ENCODE measurements around the gene MAOA. TPM values are rescaled to one million over a fixed set of nuclear protein-coding genes. Genes with fewer than 3 reads are reported as not detected.

The MAOA gene
- total RNA-seq, 1 experiment from 2014 or later: 6.3 TPM

DNA sequence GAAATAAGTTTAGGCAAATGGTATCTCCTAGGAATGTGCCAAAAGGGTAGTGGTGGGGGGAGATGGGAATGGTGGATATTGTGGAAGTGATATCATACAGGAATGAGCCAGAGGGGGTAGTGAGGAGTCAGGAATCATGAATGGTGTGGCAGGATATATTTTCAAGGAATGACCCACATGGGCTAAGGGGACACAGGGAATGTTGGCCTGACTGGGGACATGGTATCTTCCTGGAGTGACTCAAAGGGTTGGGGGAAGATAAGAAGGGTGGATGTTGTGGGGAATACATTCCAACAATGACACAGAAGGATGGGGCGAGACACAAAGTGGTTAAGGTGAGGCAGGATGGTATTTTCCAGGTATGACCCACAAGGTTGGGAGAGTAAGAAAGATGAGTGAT lies 60.6 kb downstream of the MAOA start:
- no peaks in the 10 kb centered on the region for H4K20me1 ChIP-seq (ENCODE audit: low read length)
- ChIA-PET CTCF (no interaction called here), POLR2A (ENCODE audit: unreplicated experiment) (no interaction called here)
- H3K27ac ChIP-seq (ENCODE audit: low read length): peak overlapping the region; percentile 56
- no peak for TF ChIP-seq EZH2 (IDR thresholded peaks at IDR 0.05; ENCODE audit: low read length, unreplicated experiment)
- TF ChIP-seq, protein P1, sequence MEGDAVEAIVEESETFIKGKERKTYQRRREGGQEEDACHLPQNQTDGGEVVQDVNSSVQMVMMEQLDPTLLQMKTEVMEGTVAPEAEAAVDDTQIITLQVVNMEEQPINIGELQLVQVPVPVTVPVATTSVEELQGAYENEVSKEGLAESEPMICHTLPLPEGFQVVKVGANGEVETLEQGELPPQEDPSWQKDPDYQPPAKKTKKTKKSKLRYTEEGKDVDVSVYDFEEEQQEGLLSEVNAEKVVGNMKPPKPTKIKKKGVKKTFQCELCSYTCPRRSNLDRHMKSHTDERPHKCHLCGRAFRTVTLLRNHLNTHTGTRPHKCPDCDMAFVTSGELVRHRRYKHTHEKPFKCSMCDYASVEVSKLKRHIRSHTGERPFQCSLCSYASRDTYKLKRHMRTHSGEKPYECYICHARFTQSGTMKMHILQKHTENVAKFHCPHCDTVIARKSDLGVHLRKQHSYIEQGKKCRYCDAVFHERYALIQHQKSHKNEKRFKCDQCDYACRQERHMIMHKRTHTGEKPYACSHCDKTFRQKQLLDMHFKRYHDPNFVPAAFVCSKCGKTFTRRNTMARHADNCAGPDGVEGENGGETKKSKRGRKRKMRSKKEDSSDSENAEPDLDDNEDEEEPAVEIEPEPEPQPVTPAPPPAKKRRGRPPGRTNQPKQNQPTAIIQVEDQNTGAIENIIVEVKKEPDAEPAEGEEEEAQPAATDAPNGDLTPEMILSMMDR (conservative IDR thresholded peaks at IDR 0.05; ENCODE audit: low read depth, low read length): no peak
- no peak for TF ChIP-seq EZH2phosphoT487 (IDR thresholded peaks at IDR 0.05; ENCODE audit: borderline replicate concordance, low read length)
- peak; percentile 52 for DNase-seq
- no peaks in the 10 kb centered on the region for H3K9me2 ChIP-seq (replicated peaks; ENCODE audit: low read length)
- no peaks in the 10 kb centered on the region for H3K36me3 ChIP-seq (ENCODE audit: low read depth, low read length)
- H3K9ac ChIP-seq (ENCODE audit: low read length): no peak overlapping the region
- H3K79me2 ChIP-seq (ENCODE audit: low read length): no peaks in the 10 kb centered on the region
- H3F3A ChIP-seq (ENCODE audit: low read length, unreplicated experiment): no peaks in the 10 kb centered on the region
- H3K4me1 ChIP-seq (ENCODE audit: insufficient read depth, low read length): no peaks in the 10 kb centered on the region; the same call in 1 of the 2 replicates
- no peaks in the 10 kb centered on the region for H3K27me3 ChIP-seq (ENCODE audit: low read length)
- H3K4me2 ChIP-seq (ENCODE audit: low read length): no peak overlapping the region
- intact Hi-C loops (cut with micrococcal nuclease): no loop called here
- H2AFZ ChIP-seq (ENCODE audit: low read length): no peak overlapping the region
- no peak for ATAC-seq
- H3K4me3 ChIP-seq (ENCODE audit: low read length): no peak overlapping the region
- BruUV-seq (replicated peaks): no TSS peak
- no peaks in the 10 kb centered on the region for H3K9me3 ChIP-seq (ENCODE audit: low read length)

DNA sequence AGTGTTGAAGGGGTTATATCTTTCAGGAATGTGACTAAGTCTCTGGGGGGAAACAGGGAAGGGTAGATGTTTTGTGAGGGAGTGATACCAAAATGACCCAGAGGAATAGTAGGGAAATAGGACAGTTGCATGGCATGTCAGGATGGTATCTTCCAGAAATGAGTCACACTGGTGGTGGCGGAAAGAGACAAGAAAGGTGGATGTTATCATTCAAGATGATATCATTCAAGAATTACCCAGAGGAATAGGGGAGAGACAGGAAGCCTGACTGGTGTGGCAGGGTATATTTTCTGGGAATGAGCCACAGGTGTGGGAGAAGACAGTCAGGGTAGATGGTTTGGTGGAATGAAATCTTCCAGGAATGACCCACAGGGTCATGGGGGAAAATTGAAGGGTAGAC lies 61.1 kb downstream of the MAOA start:
- Histone ChIP-seq H3F3A (ENCODE audit: low read length, unreplicated experiment) (no peaks in the 10 kb centered on the region), H4K20me1 (ENCODE audit: low read length) (no peaks in the 10 kb centered on the region), H3K79me2 (ENCODE audit: low read length) (no peaks in the 10 kb centered on the region), H3K9me2 (replicated peaks; ENCODE audit: low read length) (no peaks in the 10 kb centered on the region), H3K36me3 (ENCODE audit: low read depth, low read length) (no peaks in the 10 kb centered on the region), H3K4me1 (ENCODE audit: insufficient read depth, low read length) (no peaks in the 10 kb centered on the region; the same call in 1 of the 2 replicates), H2AFZ (ENCODE audit: low read length) (no peak overlapping the region), H3K4me3 (ENCODE audit: low read length) (no peak overlapping the region), H3K27ac (ENCODE audit: low read length) (peak overlapping the region; percentile 56), H3K9me3 (ENCODE audit: low read length) (no peaks in the 10 kb centered on the region), H3K9ac (ENCODE audit: low read length) (no peak overlapping the region), H3K4me2 (ENCODE audit: low read length) (no peak overlapping the region), H3K27me3 (ENCODE audit: low read length) (no peaks in the 10 kb centered on the region)
- DNase-seq (peak; percentile 46), ATAC-seq (no peak)
- CTCF ChIA-PET: no interaction called here
- intact Hi-C loops (cut with micrococcal nuclease): no loop called here
- POLR2A ChIA-PET (ENCODE audit: unreplicated experiment): no interaction called here
- BruUV-seq (replicated peaks): no TSS peak
- TF ChIP-seq EZH2phosphoT487 (IDR thresholded peaks at IDR 0.05; ENCODE audit: borderline replicate concordance, low read length) (no peak), EZH2 (IDR thresholded peaks at IDR 0.05; ENCODE audit: low read length, unreplicated experiment) (no peak)
- TF ChIP-seq, protein P1 (conservative IDR thresholded peaks at IDR 0.05; ENCODE audit: low read depth, low read length): no peak

DNA sequence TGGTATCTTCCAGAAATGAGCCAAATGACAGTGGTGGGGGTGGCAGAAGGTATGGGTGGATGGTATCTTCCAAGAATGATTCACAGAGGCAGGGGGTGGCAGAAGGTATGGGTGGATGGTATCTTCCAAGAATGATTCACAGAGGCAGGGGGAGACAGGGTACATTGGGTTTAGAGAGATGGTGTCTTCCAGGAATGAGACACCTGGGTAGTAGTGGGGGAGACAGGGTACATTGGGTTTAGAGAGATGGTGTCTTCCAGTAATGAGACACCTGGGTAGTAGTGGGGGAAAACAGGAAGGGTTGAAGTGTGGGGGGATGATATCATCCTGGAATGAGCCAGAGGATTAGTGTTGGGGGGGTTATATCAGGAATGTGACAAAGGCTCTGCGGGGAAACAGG lies 62.0 kb downstream of the MAOA start:
- no TSS peak for BruUV-seq (replicated peaks)
- Histone ChIP-seq H3K9ac (ENCODE audit: low read length) (no peak overlapping the region), H4K20me1 (ENCODE audit: low read length) (no peaks in the 10 kb centered on the region), H3K9me3 (ENCODE audit: low read length) (no peaks in the 10 kb centered on the region), H3K27me3 (ENCODE audit: low read length) (no peaks in the 10 kb centered on the region), H3K4me1 (ENCODE audit: insufficient read depth, low read length) (no peaks in the 10 kb centered on the region; the same call in 1 of the 2 replicates), H3F3A (ENCODE audit: low read length, unreplicated experiment) (no peaks in the 10 kb centered on the region), H2AFZ (ENCODE audit: low read length) (no peak overlapping the region), H3K27ac (ENCODE audit: low read length) (no peak overlapping the region), H3K79me2 (ENCODE audit: low read length) (no peaks in the 10 kb centered on the region), H3K4me2 (ENCODE audit: low read length) (no peak overlapping the region), H3K9me2 (replicated peaks; ENCODE audit: low read length) (no peaks in the 10 kb centered on the region), H3K36me3 (ENCODE audit: low read depth, low read length) (no peaks in the 10 kb centered on the region), H3K4me3 (ENCODE audit: low read length) (no peak overlapping the region)
- ChIA-PET POLR2A (ENCODE audit: unreplicated experiment) (no interaction called here), CTCF (no interaction called here)
- intact Hi-C loops (cut with micrococcal nuclease): no loop called here
- TF ChIP-seq, protein P1 (conservative IDR thresholded peaks at IDR 0.05; ENCODE audit: low read depth, low read length): no peak
- no peak for TF ChIP-seq EZH2phosphoT487 (IDR thresholded peaks at IDR 0.05; ENCODE audit: borderline replicate concordance, low read length)
- TF ChIP-seq EZH2 (IDR thresholded peaks at IDR 0.05; ENCODE audit: low read length, unreplicated experiment): no peak
- DNase-seq (peak; percentile 7), ATAC-seq (no peak)
